Muscle layer of colon (tissue), 2 donors: Measurements from ENCODE around the gene EHMT1.

ENCODE experiments used
- H3K27ac ChIP-seq: one replicate; pipeline ENCODE4 v1.7.0; 2013; ENCODE audit warnings: low read depth, mild to moderate bottlenecking, low read length, moderate library complexity
- H3K27me3 ChIP-seq, 2 donors: one replicate each; pipeline ENCODE4 v1.7.0; 2013; ENCODE audit warnings: low read length in 2 of 2, mild to moderate bottlenecking in 2 of 2; ENCODE audit not compliant: insufficient read depth in 2 of 2, control insufficient read depth in 1 of 2
- H3K36me3 ChIP-seq: one replicate; pipeline ENCODE4 v1.7.0; 2013; ENCODE audit warnings: mild to moderate bottlenecking, low read length; ENCODE audit not compliant: insufficient read depth
- H3K4me1 ChIP-seq: one replicate; pipeline ENCODE4 v1.7.0; 2013; ENCODE audit warnings: mild to moderate bottlenecking, low read length; ENCODE audit not compliant: insufficient read depth
- H3K4me3 ChIP-seq, 2 donors: one replicate each; pipeline ENCODE4 v1.7.0; 2013; ENCODE audit warnings: low read length in 2 of 2, low read depth in 1 of 2, mild to moderate bottlenecking in 1 of 2, moderate library complexity in 1 of 2
- H3K9ac ChIP-seq: one replicate; pipeline ENCODE4 v1.7.0; 2013; ENCODE audit warnings: low read length
- H3K9me3 ChIP-seq: one replicate; pipeline ENCODE4 v1.7.0; 2013; ENCODE audit warnings: mild to moderate bottlenecking, low read length
- donor health status: abdominal sarcoma.
- donor health status: Adenocarcinoma of cecum.

Gene EHMT1

GRCh38 chr9:137682428-137683105 is 63.8 kb downstream of the EHMT1 start:
- Histone ChIP-seq H3K4me3 (no peak overlapping the region), H3K9ac (no peak overlapping the region), H3K27me3 (no peaks in the 10 kb centered on the region), H3K9me3 (no peaks in the 10 kb centered on the region), H3K4me1 (peaks cover 14% of the 10 kb centered on the region), H3K27ac (no peak overlapping the region), H3K36me3 (no peaks in the 10 kb centered on the region)

DNA sequence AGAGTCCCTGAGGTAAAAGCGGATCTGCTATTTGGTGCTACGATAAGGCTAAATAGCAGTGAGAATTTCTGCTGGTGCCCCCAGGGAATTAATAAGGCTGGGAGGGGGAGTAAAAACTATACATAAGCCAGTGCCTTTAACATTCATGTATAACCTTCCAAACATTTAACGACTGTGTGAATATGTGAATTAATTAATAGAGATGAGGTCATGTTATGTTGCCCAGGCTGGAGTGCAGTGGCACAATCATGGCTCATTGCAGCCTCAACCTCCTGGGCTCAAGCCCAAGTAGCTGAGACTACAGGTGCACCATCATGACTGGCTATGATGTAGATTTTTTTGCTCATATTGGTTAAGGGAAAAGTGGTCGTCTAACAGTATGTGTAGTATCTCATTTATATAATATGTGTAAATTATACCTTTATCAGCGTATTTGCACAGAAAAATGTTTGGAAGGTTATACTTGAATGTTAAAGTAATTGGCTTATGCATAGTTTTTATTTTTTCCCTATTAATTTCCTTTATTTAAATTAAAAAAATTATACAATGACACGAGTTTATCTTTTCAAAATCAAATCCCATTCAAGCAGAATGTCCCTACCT is 64.6 kb downstream of the EHMT1 start:
- Histone ChIP-seq H3K27ac (no peak overlapping the region), H3K36me3 (no peaks in the 10 kb centered on the region), H3K4me3 (no peak overlapping the region), H3K9me3 (no peaks in the 10 kb centered on the region), H3K27me3 (no peaks in the 10 kb centered on the region), H3K9ac (no peak overlapping the region), H3K4me1 (peaks cover 16% of the 10 kb centered on the region)

DNA sequence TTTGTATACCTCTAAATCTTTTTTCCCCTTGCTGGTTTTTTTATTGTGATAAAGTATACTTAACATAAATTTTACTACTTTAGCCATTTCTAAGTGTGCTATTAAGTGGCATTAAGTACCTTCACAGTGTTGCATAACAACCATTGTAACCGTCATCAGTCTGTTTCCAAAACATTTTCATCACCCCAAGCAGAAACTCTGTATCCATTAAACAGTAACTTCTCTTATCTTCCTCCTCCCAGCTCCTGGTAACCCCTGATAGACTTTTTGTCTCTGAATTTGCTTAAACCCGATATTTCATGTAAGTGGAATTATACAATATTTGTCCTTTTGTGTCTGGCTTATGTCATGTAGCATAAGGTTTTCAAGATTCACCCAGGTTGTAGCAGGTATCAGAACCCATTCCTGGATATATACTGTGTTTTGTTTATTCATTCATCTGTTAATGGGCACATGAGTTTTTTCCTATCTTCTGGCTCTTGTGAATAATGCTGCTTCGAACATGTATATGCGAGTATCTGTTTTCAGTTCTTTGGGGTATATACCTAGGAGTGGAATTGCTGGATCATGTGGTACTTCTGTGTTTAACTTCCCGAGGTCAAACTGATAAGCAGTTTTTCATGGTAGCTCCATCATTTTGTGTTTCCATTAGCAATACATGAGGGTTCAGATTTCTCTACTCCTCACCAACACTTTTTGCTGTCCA is 66.4 kb downstream of the EHMT1 start:
- Histone ChIP-seq H3K36me3 (no peaks in the 10 kb centered on the region), H3K4me1 (peaks cover 13% of the 10 kb centered on the region), H3K9me3 (no peaks in the 10 kb centered on the region), H3K27ac (no peak overlapping the region), H3K27me3 (no peaks in the 10 kb centered on the region), H3K9ac (no peak overlapping the region), H3K4me3 (no peak overlapping the region)

- Histone ChIP-seq H3K36me3 (no peaks in the 10 kb centered on the region), H3K27me3 (no peaks in the 10 kb centered on the region), H3K4me1 (peaks cover 10% of the 10 kb centered on the region), H3K9me3 (no peaks in the 10 kb centered on the region), H3K9ac (no peak overlapping the region), H3K27ac (no peak overlapping the region), H3K4me3 (no peak overlapping the region)
These were observed 67.1 kb downstream of the EHMT1 start for GRCh38 chr9:137685741-137686420.

DNA sequence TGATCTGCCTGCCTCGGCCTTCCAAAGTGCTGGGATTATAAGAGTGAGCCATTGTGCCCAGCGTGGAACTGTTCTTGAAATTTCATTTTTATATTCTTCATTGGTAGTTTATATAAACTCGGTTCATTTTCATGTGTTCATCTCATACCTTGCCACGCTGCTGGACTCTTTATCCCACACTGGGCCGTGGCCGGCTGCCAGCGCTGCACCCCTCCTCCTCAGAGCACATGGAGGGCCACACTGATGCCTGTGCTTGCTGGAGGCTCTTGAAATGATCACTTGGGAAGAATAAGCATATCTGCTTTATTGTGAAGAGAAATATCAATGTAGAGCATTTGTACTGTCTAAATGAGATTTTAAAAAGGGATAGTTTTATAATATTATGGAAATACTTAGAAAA is 69.5 kb downstream of the EHMT1 start:
- Histone ChIP-seq H3K27ac (no peak overlapping the region), H3K27me3 (no peaks in the 10 kb centered on the region), H3K4me1 (peaks cover 16% of the 10 kb centered on the region), H3K36me3 (no peaks in the 10 kb centered on the region), H3K9ac (no peak overlapping the region), H3K4me3 (no peak overlapping the region), H3K9me3 (no peaks in the 10 kb centered on the region)

DNA sequence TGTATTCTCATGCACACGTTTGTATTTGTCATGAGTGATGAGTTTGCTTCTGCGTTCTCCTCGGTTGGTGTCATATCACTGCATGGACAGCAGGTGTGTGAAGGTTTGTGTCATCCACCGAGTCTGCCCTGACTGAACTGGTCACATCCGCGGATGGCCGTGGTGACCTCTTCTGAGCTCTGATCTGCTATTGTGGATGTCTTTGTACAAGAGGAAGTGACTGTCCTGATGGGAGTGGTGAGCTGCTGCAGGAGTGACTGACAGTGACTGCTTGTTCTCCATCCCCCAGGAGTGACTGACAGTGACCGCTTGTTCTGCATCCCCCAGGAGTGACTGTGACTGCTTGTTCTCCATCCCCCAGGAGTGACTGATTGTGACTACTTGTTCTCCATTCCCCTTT is 69.9 kb downstream of the EHMT1 start:
- Histone ChIP-seq H3K36me3 (no peaks in the 10 kb centered on the region), H3K9me3 (no peaks in the 10 kb centered on the region), H3K27ac (no peak overlapping the region), H3K4me3 (no peak overlapping the region), H3K4me1 (peaks cover 16% of the 10 kb centered on the region), H3K9ac (no peak overlapping the region), H3K27me3 (no peaks in the 10 kb centered on the region)

- H3K4me1 ChIP-seq = peaks cover 17% of the 10 kb centered on the region
- H3K27ac ChIP-seq = no peak overlapping the region
- no peaks in the 10 kb centered on the region for H3K36me3 ChIP-seq
- no peak overlapping the region for H3K9ac ChIP-seq
- H3K27me3 ChIP-seq = no peaks in the 10 kb centered on the region
- H3K9me3 ChIP-seq = no peaks in the 10 kb centered on the region
- no peak overlapping the region for H3K4me3 ChIP-seq
These were observed 71.1 kb downstream of the EHMT1 start for GRCh38 chr9:137689745-137690529.

GRCh38 chr9:137690930-137691645 is 72.3 kb downstream of the EHMT1 start:
- Histone ChIP-seq H3K9me3 (no peaks in the 10 kb centered on the region), H3K27me3 (no peaks in the 10 kb centered on the region), H3K4me3 (no peak overlapping the region), H3K27ac (no peak overlapping the region), H3K4me1 (peaks cover 27% of the 10 kb centered on the region), H3K9ac (no peak overlapping the region), H3K36me3 (no peaks in the 10 kb centered on the region)

- H3K4me3 ChIP-seq = no peak overlapping the region
- no peak overlapping the region for H3K27ac ChIP-seq
- peaks cover 27% of the 10 kb centered on the region for H3K4me1 ChIP-seq
- no peaks in the 10 kb centered on the region for H3K36me3 ChIP-seq
- no peaks in the 10 kb centered on the region for H3K9me3 ChIP-seq
- no peaks in the 10 kb centered on the region for H3K27me3 ChIP-seq
- H3K9ac ChIP-seq = no peak overlapping the region
These were observed 73.0 kb downstream of the EHMT1 start for GRCh38 chr9:137691646-137692351.

GRCh38 chr9:137694236-137694959 is 75.6 kb downstream of the EHMT1 start:
- Histone ChIP-seq H3K27me3 (no peaks in the 10 kb centered on the region), H3K27ac (no peak overlapping the region), H3K4me3 (no peak overlapping the region), H3K36me3 (no peaks in the 10 kb centered on the region), H3K9ac (no peak overlapping the region), H3K9me3 (no peaks in the 10 kb centered on the region), H3K4me1 (peaks cover 24% of the 10 kb centered on the region)
